ENCODE results near the gene CEMP1.

The CEMP1 gene

GRCh38 chr16:2483939-2484897, 47.0 kb downstream of the CEMP1 start:
- no peak for DNase-seq

- DNase-seq = peak; percentile 82
Measured at GRCh38 chr16:2482708-2483534, 48.3 kb downstream of the CEMP1 start.

- peak; percentile 51 for DNase-seq
Measured at GRCh38 chr16:2482249-2482648, 49.0 kb downstream of the CEMP1 start.

- no peak for DNase-seq
Measured at GRCh38 chr16:2481676-2482075, 49.5 kb downstream of the CEMP1 start.

GRCh38 chr16:2480948-2481347, 50.3 kb downstream of the CEMP1 start:
- DNase-seq = no peak

Measured in DMS53 (cell line).